HG03571 (cell line): ENCODE results near the gene BEND4.
A peak's percentile ranks its signal among the peaks of the same experiment; 100 is the strongest.

Source experiments
- ATAC-seq: cut with Tn5 transposase; IDR thresholded peaks from one replicate; pipeline ENCODE4 v1.9.1; 2021; ENCODE audit not compliant: unreplicated experiment

The BEND4 gene

GRCh38 chr4:42112846-42113245 is 39.6 kb downstream of the BEND4 start:
- no peak for ATAC-seq

GRCh38 chr4:42104521-42104920 is 47.9 kb downstream of the BEND4 start:
- no peak for ATAC-seq

GRCh38 chr4:42101446-42101975 is 50.9 kb downstream of the BEND4 start:
- no peak for ATAC-seq

GRCh38 chr4:42088386-42088785 is 64.1 kb downstream of the BEND4 start:
- no peak for ATAC-seq

GRCh38 chr4:42083816-42084215 is 68.6 kb downstream of the BEND4 start:
- ATAC-seq, result no peak

GRCh38 chr4:42080306-42080705 is 72.1 kb downstream of the BEND4 start:
- ATAC-seq, result peak; percentile 42

GRCh38 chr4:42078184-42078801 is 74.2 kb downstream of the BEND4 start:
- peak; percentile 93 for ATAC-seq

GRCh38 chr4:42074294-42074693 is 78.2 kb downstream of the BEND4 start:
- no peak for ATAC-seq

- ATAC-seq, result no peak
Measured at GRCh38 chr4:42070463-42070862, 82.0 kb downstream of the BEND4 start.

GRCh38 chr4:42067264-42067663 is 85.2 kb downstream of the BEND4 start:
- ATAC-seq, result no peak

- no peak for ATAC-seq
Measured at GRCh38 chr4:42066402-42066801, 86.1 kb downstream of the BEND4 start.
